A673 (cell line): ENCODE measurements around the gene NOL3. TPM values are rescaled to one million over a fixed set of nuclear protein-coding genes. Genes with fewer than 3 reads are reported as not detected.

Experiments
- BruUV-seq: library from RNA; stranded (reverse); fragments of 400-500 nt; replicated peaks from 2 replicates; lab custom pipeline; 2021; lab: Mats Ljungman, UMichigan
- CTCF ChIA-PET: fragments of 300-600 bp; sonication (Branson Sonifier 250); formaldehyde crosslinking; loops from one replicate; lab custom pipeline; 2022; ENCODE audit warnings: antibody characterized with exemption; lab: Charles Lee
- POLR2A ChIA-PET: fragments of 300-600 bp; sonication (Branson Sonifier 250); formaldehyde crosslinking; loops from one replicate; lab custom pipeline; 2022; ENCODE audit warnings: antibody characterized with exemption; ENCODE audit not compliant: low non-redundant PET; lab: Charles Lee
- DNase-seq: peaks from one replicate; pipeline ENCODE4 v3.0.0-alpha.2; 2015; ENCODE audit warnings: low spot score
- H3K27ac ChIP-seq: fragments of 200-600 bp; sonication (generic); 2 replicates; pipeline ENCODE4 v1.5.1; 2016; ENCODE audit warnings: mixed run types, low read depth, mild to moderate bottlenecking, mixed read lengths, antibody characterized with exemption, low read length; ENCODE audit not compliant: poor library complexity, severe bottlenecking
- H3K27me3 ChIP-seq: fragments of 200-600 bp; sonication (generic); replicated peaks from 2 replicates; pipeline ENCODE4 v1.6.1; 2017; ENCODE audit warnings: mixed run types, low read depth, mild to moderate bottlenecking, mixed read lengths, antibody characterized with exemption, low read length; ENCODE audit not compliant: insufficient read depth, poor library complexity
- H3K36me3 ChIP-seq: fragments of 200-600 bp; sonication (generic); 2 replicates; pipeline ENCODE4 v1.6.1; 2016; ENCODE audit warnings: mixed run types, mild to moderate bottlenecking, mixed read lengths, antibody characterized with exemption, low read length; ENCODE audit not compliant: insufficient read depth, poor library complexity, severe bottlenecking
- H3K4me1 ChIP-seq: fragments of 200-600 bp; sonication (generic); 2 replicates; pipeline ENCODE4 v1.6.1; 2017; ENCODE audit warnings: mixed run types, mild to moderate bottlenecking, mixed read lengths, antibody characterized with exemption, low read length; ENCODE audit not compliant: insufficient read depth, poor library complexity, severe bottlenecking
- H3K4me3 ChIP-seq: fragments of 200-600 bp; sonication (generic); 2 replicates; pipeline ENCODE4 v1.5.1; 2016; ENCODE audit warnings: low read depth, mixed run types, mild to moderate bottlenecking, mixed read lengths, low read length; ENCODE audit not compliant: poor library complexity, severe bottlenecking
- H3K9me3 ChIP-seq: fragments of 200-600 bp; sonication (generic); 2 replicates; pipeline ENCODE4 v1.6.1; 2016; ENCODE audit warnings: mixed run types, low read depth, mild to moderate bottlenecking, mixed read lengths, antibody characterized with exemption, low read length; ENCODE audit not compliant: poor library complexity, severe bottlenecking
- CTCF ChIP-seq: fragments of 300-800, 200-600 bp; sonication (generic); conservative IDR thresholded peaks from 2 replicates; pipeline ENCODE4 v1.5.1; 2017; ENCODE audit warnings: low read depth, mild to moderate bottlenecking, antibody characterized with exemption, low read length, moderate library complexity, mixed read lengths
- EZH2 ChIP-seq: fragments of 200-600 bp; sonication (generic); IDR thresholded peaks from 2 replicates; pipeline ENCODE4 v1.6.1; 2017; ENCODE audit warnings: borderline replicate concordance, low read depth, mild to moderate bottlenecking, mixed read lengths, antibody characterized with exemption, low read length; ENCODE audit not compliant: poor library complexity, severe bottlenecking
- intact Hi-C: fragments of 100-400 bp; cut with micrococcal nuclease; formaldehyde crosslinking; loops from one replicate; pipeline ENCODE4 v1.10.0; 2022; ENCODE audit not compliant: unreplicated experiment
- total RNA-seq: library from RNA; stranded (reverse); gene quantifications from 2 replicates; pipeline ENCODE4 v1.2.3, GENCODE V29; 2021

The NOL3 gene
- total RNA-seq, 1 experiment from 2014 or later = 15.3 TPM

GRCh38 chr16:67148221-67148620, 22.1 kb upstream of the NOL3 start:
- Histone ChIP-seq H3K4me1 (peaks cover 9% of the 10 kb centered on the region), H3K27ac (no peak overlapping the region), H3K9me3 (no peaks in the 10 kb centered on the region), H3K27me3 (no peaks in the 10 kb centered on the region), H3K36me3 (peaks cover 53% of the 10 kb centered on the region), H3K4me3 (no peak overlapping the region)
- BruUV-seq = TSS peak; percentile 44
- ChIA-PET POLR2A (no interaction called here), CTCF (no interaction called here)
- no peak for TF ChIP-seq EZH2
- no peak for TF ChIP-seq CTCF
- intact Hi-C loops = no loop called here
- no peak for DNase-seq

- TF ChIP-seq EZH2 (no peak), CTCF (no peak)
- H3K4me3 ChIP-seq = no peak overlapping the region
- CTCF ChIA-PET = no interaction called here
- intact Hi-C loops = no loop called here
- no TSS peak for BruUV-seq
- H3K27me3 ChIP-seq = no peaks in the 10 kb centered on the region
- H3K9me3 ChIP-seq = no peaks in the 10 kb centered on the region
- no peak overlapping the region for H3K27ac ChIP-seq
- H3K4me1 ChIP-seq = peaks cover 9% of the 10 kb centered on the region
- POLR2A ChIA-PET = no interaction called here
- peaks cover 48% of the 10 kb centered on the region for H3K36me3 ChIP-seq
- DNase-seq = no peak
These were observed 21.6 kb upstream of the NOL3 start for GRCh38 chr16:67148656-67149275.

- DNase-seq = no peak
- no peaks in the 10 kb centered on the region for H3K9me3 ChIP-seq
- no peak for TF ChIP-seq CTCF
- TF ChIP-seq EZH2 = no peak
These were observed 20.9 kb upstream of the NOL3 start for GRCh38 chr16:67149276-67150046.

More at GRCh38 chr16:67149276-67150046, 20.9 kb upstream of the NOL3 start:
- H3K36me3 ChIP-seq = peaks cover 42% of the 10 kb centered on the region
- intact Hi-C loops = loop anchor here (2.0 to 10.0 kb wide), 3 partner anchors 135 to 255 kb away; no protein-coding TSS in a partner anchor
- no peak overlapping the region for H3K27ac ChIP-seq
- ChIA-PET POLR2A (no interaction called here), CTCF (no interaction called here)
- peaks cover 9% of the 10 kb centered on the region for H3K4me1 ChIP-seq
- H3K27me3 ChIP-seq = no peaks in the 10 kb centered on the region
- BruUV-seq = no TSS peak
- no peak overlapping the region for H3K4me3 ChIP-seq
